Upper lobe of right lung (tissue), 1 donor: ENCODE measurements around the gene SAMD4A. TPM values are rescaled to one million over a fixed set of nuclear protein-coding genes. Genes with fewer than 3 reads are reported as not detected.

Experiments
- ATAC-seq: fragments of 200-7000 bp; cut with Tn5 transposase; one replicate; pipeline ENCODE4 v1.9.1; 2020; ENCODE audit warnings: mild to moderate bottlenecking, moderate library complexity
- DNase-seq: peaks from one replicate; pipeline ENCODE4 v3.0.0-alpha.2; 2020
- H3K27ac ChIP-seq: fragments of 200-600 bp; one replicate; pipeline ENCODE4 v1.8.0; 2022
- H3K27me3 ChIP-seq: fragments of 200-600 bp; one replicate; pipeline ENCODE4 v1.8.0; 2022; ENCODE audit warnings: mild to moderate bottlenecking
- H3K36me3 ChIP-seq: fragments of 200-600 bp; one replicate; pipeline ENCODE4 v1.8.0; 2022
- H3K4me1 ChIP-seq: fragments of 200-600 bp; one replicate; pipeline ENCODE4 v1.8.0; 2022
- H3K4me3 ChIP-seq: fragments of 200-600 bp; one replicate; pipeline ENCODE4 v1.8.0; 2022; ENCODE audit warnings: mild to moderate bottlenecking
- H3K9me3 ChIP-seq: fragments of 200-600 bp; one replicate; pipeline ENCODE4 v1.8.0; 2022
- CTCF ChIP-seq: fragments of 200-600 bp; IDR thresholded peaks from one replicate; pipeline ENCODE4 v1.8.0; 2022; ENCODE audit warnings: antibody characterized with exemption
- intact Hi-C: fragments of 100-400 bp; cut with DNase I; formaldehyde crosslinking; loops from one replicate; pipeline ENCODE4 v1.11.0; 2022
- total RNA-seq: library from RNA; stranded (reverse); fragmentation: NEBNext Ultra II Directional; extraction: Animal tissue kit (Norgen Biotek cat#: 25700); gene quantifications from one replicate; pipeline ENCODE4 v1.2.1, GENCODE V29; 2021
- donor health status: DM: no; HTN: yes; CAD: no; lungs with severe emphysema.

Gene SAMD4A
- total RNA-seq, 1 donor from 2014 or later = 39.1 TPM

GRCh38 chr14:54739514-54739913 is 172.6 kb downstream of the SAMD4A start:
- no peak for TF ChIP-seq CTCF
- Histone ChIP-seq H3K27ac (no peak overlapping the region), H3K4me1 (peaks cover 5% of the 10 kb centered on the region), H3K36me3 (no peaks in the 10 kb centered on the region), H3K27me3 (no peaks in the 10 kb centered on the region), H3K4me3 (no peak overlapping the region), H3K9me3 (no peaks in the 10 kb centered on the region)
- peak; percentile 55 for ATAC-seq
- intact Hi-C loops = no loop called here
- DNase-seq = no peak

- Histone ChIP-seq H3K27me3 (no peaks in the 10 kb centered on the region), H3K27ac (no peak overlapping the region), H3K4me1 (peaks cover 6% of the 10 kb centered on the region), H3K9me3 (no peaks in the 10 kb centered on the region), H3K36me3 (no peaks in the 10 kb centered on the region), H3K4me3 (no peak overlapping the region)
- TF ChIP-seq CTCF = no peak
- no peak for DNase-seq
- ATAC-seq = no peak
- intact Hi-C loops = no loop called here
These were observed 175.8 kb downstream of the SAMD4A start for GRCh38 chr14:54742492-54743350.

GRCh38 chr14:54743382-54743781 is 176.5 kb downstream of the SAMD4A start:
- TF ChIP-seq CTCF = no peak
- Histone ChIP-seq H3K27ac (no peak overlapping the region), H3K36me3 (no peaks in the 10 kb centered on the region), H3K27me3 (no peaks in the 10 kb centered on the region), H3K4me3 (no peak overlapping the region), H3K9me3 (no peaks in the 10 kb centered on the region), H3K4me1 (peaks cover 4% of the 10 kb centered on the region)
- ATAC-seq = no peak
- no peak for DNase-seq
- intact Hi-C loops = no loop called here

GRCh38 chr14:54746019-54746418 is 179.1 kb downstream of the SAMD4A start:
- H3K9me3 ChIP-seq = no peaks in the 10 kb centered on the region
- no peak overlapping the region for H3K27ac ChIP-seq
- no peak for TF ChIP-seq CTCF
- DNase-seq (no peak), ATAC-seq (no peak)
- H3K27me3 ChIP-seq = no peaks in the 10 kb centered on the region
- no peak overlapping the region for H3K4me3 ChIP-seq
- peaks cover 4% of the 10 kb centered on the region for H3K4me1 ChIP-seq
- H3K36me3 ChIP-seq = no peaks in the 10 kb centered on the region
- intact Hi-C loops = no loop called here

- no peak overlapping the region for H3K27ac ChIP-seq
- peaks cover 4% of the 10 kb centered on the region for H3K4me1 ChIP-seq
- intact Hi-C loops = no loop called here
- H3K9me3 ChIP-seq = no peaks in the 10 kb centered on the region
- H3K4me3 ChIP-seq = no peak overlapping the region
- no peaks in the 10 kb centered on the region for H3K27me3 ChIP-seq
- no peak for TF ChIP-seq CTCF
- no peak for ATAC-seq
- peaks cover 4% of the 10 kb centered on the region for H3K36me3 ChIP-seq
- DNase-seq = no peak
These were observed 180.7 kb downstream of the SAMD4A start for GRCh38 chr14:54747616-54748015.
